ENCODE results near the gene FSIP1.

DNA sequence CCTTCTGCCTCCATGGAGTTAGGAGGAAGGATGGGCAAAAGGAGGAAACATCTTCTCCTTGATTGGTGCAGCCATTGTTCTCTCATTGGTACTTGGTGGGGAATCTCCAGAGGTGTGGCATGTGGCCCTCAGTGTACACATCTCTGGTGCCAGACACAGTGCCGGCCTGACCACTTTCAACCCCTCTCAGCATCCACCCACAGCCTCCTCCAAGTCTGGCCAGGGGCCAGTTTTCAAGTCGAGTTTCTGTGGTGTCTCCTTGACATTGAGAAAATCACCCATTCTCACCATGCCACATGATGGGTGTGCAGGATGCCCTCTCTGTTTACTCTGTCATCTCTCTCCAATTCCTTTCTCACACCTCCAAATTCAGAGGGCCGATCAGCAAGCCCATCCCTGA, 12.8 kb upstream of the FSIP1 start:
- TF ChIP-seq, protein P1, sequence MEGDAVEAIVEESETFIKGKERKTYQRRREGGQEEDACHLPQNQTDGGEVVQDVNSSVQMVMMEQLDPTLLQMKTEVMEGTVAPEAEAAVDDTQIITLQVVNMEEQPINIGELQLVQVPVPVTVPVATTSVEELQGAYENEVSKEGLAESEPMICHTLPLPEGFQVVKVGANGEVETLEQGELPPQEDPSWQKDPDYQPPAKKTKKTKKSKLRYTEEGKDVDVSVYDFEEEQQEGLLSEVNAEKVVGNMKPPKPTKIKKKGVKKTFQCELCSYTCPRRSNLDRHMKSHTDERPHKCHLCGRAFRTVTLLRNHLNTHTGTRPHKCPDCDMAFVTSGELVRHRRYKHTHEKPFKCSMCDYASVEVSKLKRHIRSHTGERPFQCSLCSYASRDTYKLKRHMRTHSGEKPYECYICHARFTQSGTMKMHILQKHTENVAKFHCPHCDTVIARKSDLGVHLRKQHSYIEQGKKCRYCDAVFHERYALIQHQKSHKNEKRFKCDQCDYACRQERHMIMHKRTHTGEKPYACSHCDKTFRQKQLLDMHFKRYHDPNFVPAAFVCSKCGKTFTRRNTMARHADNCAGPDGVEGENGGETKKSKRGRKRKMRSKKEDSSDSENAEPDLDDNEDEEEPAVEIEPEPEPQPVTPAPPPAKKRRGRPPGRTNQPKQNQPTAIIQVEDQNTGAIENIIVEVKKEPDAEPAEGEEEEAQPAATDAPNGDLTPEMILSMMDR (IDR thresholded peaks at IDR 0.05): no peak
- TF ChIP-seq EZH2 (IDR thresholded peaks at IDR 0.05): no peak

Data from neural progenitor cell (in vitro differentiated cells).